Measurements from ENCODE around the gene TRIM23.
"Not testable (repeated sequence)": the region's sequence is repeated elsewhere in the genome, so short reads cannot be mapped to it uniquely, and the experiment has no call there.

The TRIM23 gene

DNA sequence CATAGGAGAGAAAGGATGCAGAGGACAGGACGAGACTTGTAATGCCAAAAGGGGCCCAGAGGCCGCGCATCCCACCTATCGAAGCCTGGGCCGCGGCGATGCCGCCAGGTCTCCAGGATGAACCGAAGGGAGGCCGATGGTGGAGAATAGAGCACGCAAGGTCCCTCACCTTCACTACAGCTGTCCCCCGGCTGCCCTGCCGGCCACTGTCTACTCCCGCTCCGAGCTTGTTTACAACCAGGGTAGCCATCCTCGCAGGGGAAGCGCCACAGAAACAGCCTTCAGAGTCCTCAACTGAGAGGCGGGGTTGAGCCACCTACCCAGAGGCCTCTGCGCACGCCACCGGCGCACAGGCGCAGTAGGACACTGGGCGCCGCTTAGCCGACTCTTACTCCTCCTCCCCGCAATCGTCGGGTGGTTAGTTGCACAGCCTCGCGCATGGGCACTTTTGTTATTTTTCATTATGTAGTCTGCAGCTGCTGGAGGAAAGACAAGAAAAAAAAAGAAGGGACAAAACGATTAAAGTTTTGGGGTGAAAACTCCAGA, at the start of gene TRIM23:
Gene TRIM23 (minus strand): TSS at position 309 of the 546 bp plus-strand sequence. CDS start 59 bp downstream, at position 250.
- in situ Hi-C loops (cut with MboI; ENCODE audit: low sequenced_read_pairs), result no loop called here

GRCh38 chr5:65672796-65673195, 48.7 kb upstream of the TRIM23 start:
- in situ Hi-C loops (cut with MboI; ENCODE audit: low sequenced_read_pairs), result no loop called here

- in situ Hi-C loops (cut with MboI; ENCODE audit: low sequenced_read_pairs), result no loop called here
Observed at GRCh38 chr5:65668696-65669095, 44.6 kb upstream of the TRIM23 start.

DNA sequence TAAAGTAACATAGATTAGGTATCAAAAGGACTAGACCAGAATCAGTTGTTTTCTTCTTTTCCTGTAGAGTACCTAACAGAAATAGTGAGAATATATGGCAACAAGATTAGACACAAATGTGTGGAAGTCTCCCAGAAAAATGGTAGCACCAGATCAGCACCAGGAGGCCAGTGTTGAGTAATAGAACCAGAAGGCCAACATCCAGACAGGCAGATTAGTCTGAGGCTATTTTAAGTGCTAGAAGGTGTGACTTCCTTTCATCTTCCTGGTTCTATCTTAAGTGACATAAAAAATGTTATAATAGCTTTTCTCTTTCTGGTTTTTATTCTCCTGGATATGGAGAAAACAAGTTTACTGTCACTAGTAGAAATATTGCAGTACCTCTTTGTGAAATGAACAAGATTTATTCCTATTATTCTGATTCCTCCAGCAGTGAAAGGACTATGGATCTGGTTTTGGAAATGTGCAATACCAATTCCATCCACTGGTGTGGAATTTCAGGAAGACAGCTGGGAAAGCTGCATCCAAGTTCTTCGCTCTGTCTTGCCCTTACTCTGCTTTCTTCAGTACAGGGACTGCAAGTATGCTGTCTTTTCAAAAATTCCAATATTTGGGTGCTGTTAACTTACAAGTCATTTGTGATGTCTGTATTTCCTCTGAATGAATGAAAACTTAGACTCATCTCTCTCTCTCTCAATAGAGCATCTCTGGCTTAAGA, 39.8 kb upstream of the TRIM23 start:
- in situ Hi-C loops (cut with MboI; ENCODE audit: low sequenced_read_pairs), result no loop called here

GRCh38 chr5:65654713-65655112, 30.6 kb upstream of the TRIM23 start:
- in situ Hi-C loops (cut with MboI; ENCODE audit: low sequenced_read_pairs), result no loop called here

- in situ Hi-C loops (cut with MboI; ENCODE audit: low sequenced_read_pairs), result no loop called here
Observed at GRCh38 chr5:65651144-65651543, 27.0 kb upstream of the TRIM23 start.

GRCh38 chr5:65647941-65648340, 23.8 kb upstream of the TRIM23 start:
- in situ Hi-C loops (cut with MboI; ENCODE audit: low sequenced_read_pairs), result no loop called here

DNA sequence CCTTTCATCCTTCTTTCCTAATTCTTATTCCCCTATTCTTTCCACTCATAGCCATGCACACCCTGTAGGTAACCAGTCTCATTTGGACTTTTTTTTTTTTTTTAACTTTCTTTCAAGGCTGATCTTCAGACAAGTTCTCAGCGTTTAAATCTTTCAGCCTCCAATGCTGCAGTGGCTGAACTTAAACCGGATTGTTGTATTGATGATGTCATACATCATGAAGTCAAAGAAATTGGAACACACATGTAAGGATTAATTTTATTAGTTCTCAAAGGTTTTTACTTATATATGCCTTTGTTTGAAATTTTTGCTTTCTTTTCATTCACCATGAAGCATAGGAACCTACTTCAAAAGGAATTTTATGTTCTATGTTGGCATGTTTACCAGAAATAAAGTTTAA, 22.8 kb upstream of the TRIM23 start:
- in situ Hi-C loops (cut with MboI; ENCODE audit: low sequenced_read_pairs), result no loop called here

- in situ Hi-C loops (cut with MboI; ENCODE audit: low sequenced_read_pairs), result no loop called here
Observed at GRCh38 chr5:65640240-65640639, 16.1 kb upstream of the TRIM23 start.

- in situ Hi-C loops (cut with MboI; ENCODE audit: low sequenced_read_pairs), result no loop called here
Observed at GRCh38 chr5:65630981-65631380, 6.8 kb upstream of the TRIM23 start.

DNA sequence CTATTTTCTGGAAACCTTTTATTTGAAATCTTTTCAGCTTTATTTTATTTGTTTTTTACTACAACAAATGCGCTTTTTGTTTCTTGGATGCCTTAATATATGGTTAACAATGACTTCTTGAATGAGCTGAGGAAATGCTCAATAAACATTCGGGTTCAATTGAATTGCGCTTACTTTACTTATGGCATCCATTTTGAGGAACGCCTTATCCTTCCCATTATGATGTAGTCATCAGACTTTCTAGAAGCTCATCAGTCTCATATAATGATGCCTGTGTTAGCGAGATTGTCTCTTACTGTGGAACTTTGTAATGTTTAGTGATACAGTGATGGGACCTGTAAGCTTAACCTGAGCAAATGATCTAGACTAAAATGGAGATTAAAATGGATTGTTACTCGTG, 1.6 kb upstream of the TRIM23 start:
- in situ Hi-C loops (cut with MboI; ENCODE audit: low sequenced_read_pairs), result no loop called here

DNA sequence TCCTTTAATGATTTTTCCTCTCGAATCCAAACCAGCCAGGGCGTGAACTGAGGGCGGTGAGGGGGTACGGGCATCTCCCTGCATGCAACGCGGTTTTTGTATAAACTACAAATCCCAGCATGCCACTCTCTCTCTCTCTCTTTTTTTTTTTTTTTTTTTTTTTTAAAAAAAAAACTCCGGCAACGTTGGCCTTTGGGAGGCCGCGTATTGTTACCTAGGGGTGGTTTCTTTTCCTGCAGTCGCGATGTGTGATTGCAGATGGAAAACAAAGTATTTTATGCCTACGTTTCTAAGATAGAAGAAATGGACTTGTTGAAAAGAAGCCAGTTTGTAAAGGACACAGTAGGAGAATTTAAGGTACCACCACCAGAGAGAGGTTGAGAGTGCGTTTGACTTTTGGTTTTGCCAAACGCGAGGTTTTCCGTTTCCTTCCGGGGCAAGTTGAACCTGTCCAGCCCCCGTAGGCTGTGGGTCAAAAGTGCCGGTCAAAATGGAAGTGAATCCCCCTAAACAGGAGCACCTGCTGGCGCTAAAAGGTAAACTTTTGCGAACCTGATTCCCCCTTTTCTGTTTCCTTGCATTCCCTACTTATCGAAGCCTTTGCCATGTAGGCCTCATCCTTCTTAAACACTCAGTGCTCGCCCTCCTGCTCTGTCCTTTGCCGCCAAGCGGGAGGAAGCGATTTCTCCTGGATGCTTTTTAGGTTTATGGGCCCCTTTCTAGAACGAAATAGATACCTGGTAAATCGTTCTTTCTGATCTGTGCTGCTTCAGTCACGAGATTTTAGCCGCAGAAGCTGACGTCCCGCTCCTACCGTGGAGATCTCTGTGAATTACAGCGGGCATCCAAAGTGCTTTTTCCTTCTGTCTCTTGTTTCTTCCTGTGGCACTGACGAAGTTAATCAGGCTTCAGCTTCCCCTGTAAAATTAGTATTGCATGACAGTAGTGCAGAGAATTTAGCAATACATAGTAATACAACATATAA, 730 bp upstream of the TRIM23 start, which contains the start of the genes SHLD3 and TRAPPC13:
Gene SHLD3 (plus strand): TSS at position 457 of the 985 bp plus-strand sequence. CDS start 4,561 bp downstream, outside the sequence.
Gene TRAPPC13 (plus strand): TSS at position 457 of the 985 bp plus-strand sequence. CDS start 34 bp downstream, at position 491.
- in situ Hi-C loops (cut with MboI; ENCODE audit: low sequenced_read_pairs), result no loop called here

GRCh38 chr5:65623482-65623881, 651 bp downstream of the TRIM23 start:
- in situ Hi-C loops (cut with MboI; ENCODE audit: low sequenced_read_pairs), result no loop called here

- in situ Hi-C loops (cut with MboI; ENCODE audit: low sequenced_read_pairs), result not testable (repeated sequence)
Observed at GRCh38 chr5:65621961-65622360, 2.2 kb downstream of the TRIM23 start.

GRCh38 chr5:65620021-65620420, 4.1 kb downstream of the TRIM23 start:
- in situ Hi-C loops (cut with MboI; ENCODE audit: low sequenced_read_pairs), result no loop called here

DNA sequence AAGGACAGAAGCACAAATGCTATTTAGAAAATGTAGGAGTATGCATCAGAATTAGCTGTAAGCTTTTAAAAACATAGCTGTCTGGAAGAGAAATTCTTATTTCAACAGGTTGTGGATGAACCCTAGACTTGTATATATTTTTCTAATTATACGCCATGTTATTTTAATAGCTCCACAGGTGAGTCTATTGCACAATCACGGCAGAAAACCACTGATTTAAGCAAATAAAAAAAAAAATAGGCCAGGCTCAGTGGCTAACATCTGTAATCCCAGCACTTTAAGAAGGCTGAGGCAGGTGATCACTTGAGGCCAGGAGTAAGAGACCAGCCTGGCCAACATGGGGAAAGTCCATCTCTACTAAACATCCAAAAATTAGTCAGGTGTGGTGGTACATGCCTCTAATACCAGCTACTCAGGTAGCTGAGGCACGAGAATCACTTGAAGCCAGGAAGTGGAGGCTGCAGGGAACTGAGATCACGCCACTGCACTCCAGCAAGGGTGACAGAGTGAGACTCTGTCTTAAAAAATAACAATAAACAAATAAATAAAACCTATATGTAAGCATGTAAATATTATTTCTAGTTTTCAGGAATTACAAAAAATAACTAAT, 11.7 kb downstream of the TRIM23 start:
- in situ Hi-C loops (cut with MboI; ENCODE audit: low sequenced_read_pairs), result no loop called here

DNA sequence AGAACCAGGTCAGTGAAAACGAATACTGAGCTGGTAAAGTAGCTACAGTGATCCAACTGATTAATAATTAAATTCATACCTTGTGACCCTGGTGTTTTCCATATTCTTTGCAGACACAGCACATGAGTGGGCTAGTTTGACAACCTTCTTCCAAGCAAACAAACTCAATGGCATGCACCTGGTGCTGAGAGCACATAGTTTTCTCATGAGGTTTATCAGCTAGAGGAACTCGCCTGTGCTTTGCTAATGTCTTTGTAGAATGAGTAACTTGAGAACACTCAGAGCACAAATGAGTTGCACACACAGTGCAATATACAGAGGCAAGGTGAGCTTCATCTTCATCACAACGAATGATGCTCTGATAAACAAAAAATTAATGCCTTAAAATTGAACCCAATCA, 12.6 kb downstream of the TRIM23 start:
- in situ Hi-C loops (cut with MboI; ENCODE audit: low sequenced_read_pairs), result no loop called here

DNA sequence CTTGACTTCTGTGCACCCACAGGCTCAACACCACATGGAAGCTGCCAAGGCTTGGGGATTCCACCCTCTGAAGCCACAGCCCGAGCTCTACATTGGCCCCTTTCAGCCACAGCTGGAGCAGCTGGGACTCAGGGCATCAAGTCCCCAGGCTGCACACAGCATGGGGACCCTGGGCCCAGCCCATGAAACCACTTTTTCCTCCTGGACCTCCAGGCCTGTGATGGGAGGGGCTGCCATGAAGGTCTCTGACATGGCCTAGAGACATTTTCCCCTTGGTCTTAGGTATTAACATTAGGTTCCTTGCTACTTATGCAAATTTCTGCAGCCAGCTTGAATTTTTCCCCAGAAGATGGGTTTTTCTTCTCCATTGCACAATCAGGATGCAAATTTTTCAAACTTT, 22.4 kb downstream of the TRIM23 start:
- in situ Hi-C loops (cut with MboI; ENCODE audit: low sequenced_read_pairs), result not testable (repeated sequence)

- in situ Hi-C loops (cut with MboI; ENCODE audit: low sequenced_read_pairs), result no loop called here
Observed at GRCh38 chr5:65588694-65589093, 35.4 kb downstream of the TRIM23 start.

DNA sequence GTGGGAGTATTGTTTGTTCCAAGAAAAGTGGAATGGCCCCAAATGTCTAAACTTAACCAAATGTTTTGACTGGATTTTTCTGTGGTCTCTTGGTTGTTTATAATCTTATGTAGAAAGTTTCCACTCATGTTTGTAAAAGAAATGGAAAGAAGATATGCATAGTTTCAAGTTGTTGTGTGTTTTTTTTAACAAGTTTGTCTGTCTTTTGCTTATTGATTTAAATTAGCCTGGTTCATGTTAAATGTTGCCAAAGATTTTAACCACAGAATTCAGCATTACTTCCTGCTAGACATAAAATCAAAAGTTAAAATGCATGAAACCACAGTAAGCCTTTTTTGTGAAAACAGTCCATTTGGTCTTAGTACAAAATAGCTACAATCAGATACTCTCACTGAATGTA, 47.0 kb downstream of the TRIM23 start:
- in situ Hi-C loops (cut with MboI; ENCODE audit: low sequenced_read_pairs), result no loop called here

All from hTERT RPE-1 (cell line).